ENCODE data around the gene ACSL4.
"Not testable (repeated sequence)": the region's sequence is repeated elsewhere in the genome, so short reads cannot be mapped to it uniquely, and the experiment has no call there.

ACSL4 gene

DNA sequence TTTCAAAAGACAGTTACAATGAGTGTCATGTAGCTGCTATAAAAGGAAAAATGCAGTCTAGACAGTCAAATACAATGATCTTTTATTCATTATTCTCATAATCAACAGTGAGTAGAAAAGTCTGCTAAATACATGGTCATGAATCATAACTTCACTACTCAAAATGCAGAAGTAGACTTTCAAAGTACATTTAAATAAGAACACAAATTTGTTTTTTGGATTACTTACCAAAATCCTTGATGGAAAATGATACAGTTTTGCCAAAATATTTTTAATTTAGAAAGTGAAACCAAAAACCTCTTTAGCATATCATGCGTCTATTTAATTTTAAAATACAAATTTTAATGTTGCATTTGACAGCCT lies 4.9 kb downstream of the ACSL4 start:
- DNase-seq (ENCODE audit: low read depth) = no peak

- not testable (repeated sequence) for DNase-seq (ENCODE audit: low read depth)
Observed at GRCh38 chrX:109724971-109725370, 8.1 kb downstream of the ACSL4 start.

- no peak for DNase-seq (ENCODE audit: low read depth)
Observed at GRCh38 chrX:109720947-109721346, 12.1 kb downstream of the ACSL4 start.

GRCh38 chrX:109719264-109719663 lies 13.8 kb downstream of the ACSL4 start:
- DNase-seq (ENCODE audit: low read depth) = no peak

GRCh38 chrX:109716431-109717028 lies 16.5 kb downstream of the ACSL4 start:
- DNase-seq (ENCODE audit: low read depth) = no peak

DNA sequence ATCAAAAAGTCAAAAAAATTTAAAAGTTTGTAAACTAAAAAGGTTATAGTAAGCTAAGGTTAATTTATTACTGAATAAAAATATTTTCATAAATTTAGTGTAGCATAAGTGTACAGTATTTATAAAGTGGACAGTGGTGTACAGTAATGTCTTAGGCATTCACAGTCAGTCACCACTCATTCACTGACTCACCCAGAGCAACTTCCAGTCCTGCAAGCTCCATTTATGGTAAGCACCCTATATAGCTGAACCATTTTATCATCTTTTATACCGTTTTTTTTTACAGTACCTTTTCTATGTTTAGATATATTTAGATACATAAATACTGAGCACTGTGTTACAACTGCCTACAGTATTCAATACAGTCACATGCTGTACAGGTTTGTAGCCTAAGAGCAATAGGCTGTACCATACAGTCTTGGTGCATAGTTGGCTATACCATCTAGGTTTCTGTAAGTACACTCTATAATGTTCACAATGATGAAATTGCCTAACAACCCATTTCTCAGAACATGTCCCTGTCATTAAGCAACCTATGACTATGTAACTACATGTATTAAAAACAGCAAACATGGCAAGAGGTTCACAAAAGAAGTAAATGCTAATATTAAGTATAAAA lies 18.6 kb downstream of the ACSL4 start:
- DNase-seq (ENCODE audit: low read depth) = no peak

GRCh38 chrX:109710181-109710580 lies 22.9 kb downstream of the ACSL4 start:
- DNase-seq (ENCODE audit: low read depth) = no peak

DNA sequence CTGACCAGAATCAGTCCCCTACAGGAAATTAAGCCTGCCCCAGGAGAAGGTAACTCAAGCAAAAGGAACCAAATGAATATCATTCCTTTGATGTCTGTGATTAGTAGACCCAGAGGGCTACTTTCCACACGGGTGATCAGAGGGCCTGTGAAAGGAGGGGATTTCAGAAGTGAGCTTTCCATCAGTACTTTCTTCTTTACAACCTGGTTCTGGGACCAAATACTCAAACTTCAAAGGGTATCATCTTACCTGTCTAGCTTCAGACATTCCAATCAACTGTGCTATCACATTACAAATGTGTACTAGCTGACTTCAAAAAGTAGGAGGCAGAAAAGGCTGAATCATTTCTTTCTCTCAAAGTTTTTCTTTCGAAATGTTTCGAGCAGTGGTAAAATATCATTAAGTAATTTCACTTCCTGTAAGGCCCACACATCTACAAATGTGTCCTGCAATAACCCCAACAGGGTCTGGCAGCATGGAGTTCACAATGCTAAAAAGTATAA lies 23.9 kb downstream of the ACSL4 start:
- no peak for DNase-seq (ENCODE audit: low read depth)

GRCh38 chrX:109707720-109708119 lies 25.3 kb downstream of the ACSL4 start:
- DNase-seq (ENCODE audit: low read depth) = no peak

DNA sequence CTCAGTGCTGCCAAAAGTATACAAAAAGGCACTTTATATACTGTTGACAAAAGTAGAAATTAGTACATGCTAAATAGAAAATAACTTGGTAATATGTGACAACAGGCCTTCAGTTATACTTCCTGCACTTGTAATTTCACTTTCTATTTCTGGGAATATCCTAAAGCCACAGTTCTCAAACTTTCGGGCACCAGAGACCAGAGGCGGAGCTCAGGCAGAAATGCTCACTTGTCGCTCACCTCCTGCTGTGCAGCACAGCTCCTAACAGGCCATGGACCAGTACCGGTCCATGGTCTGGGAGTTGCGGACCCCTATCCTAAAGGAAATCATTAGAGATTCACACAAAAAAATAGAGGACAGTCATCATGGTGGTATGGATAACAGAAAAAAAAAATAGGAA lies 25.7 kb downstream of the ACSL4 start:
- DNase-seq (ENCODE audit: low read depth) = no peak

DNA sequence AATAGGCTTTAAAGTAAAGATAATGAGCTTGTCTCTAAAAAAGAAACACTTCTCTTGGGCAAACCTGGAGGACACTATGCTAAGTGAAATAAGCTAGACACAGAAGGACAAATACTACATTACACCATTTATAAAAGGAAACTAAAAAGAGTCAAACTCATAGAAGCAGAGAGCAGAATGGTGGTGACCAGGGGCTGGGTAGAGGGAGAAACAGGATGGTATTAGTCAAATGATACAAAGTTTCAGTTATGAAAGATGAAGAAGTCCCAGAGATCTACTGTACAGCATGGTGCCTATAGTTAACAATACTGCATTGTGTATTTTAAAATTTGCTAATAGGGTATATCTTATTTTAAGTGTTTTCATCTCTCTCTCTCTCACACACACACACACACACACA lies 28.5 kb downstream of the ACSL4 start:
- DNase-seq (ENCODE audit: low read depth) = no peak

DNA sequence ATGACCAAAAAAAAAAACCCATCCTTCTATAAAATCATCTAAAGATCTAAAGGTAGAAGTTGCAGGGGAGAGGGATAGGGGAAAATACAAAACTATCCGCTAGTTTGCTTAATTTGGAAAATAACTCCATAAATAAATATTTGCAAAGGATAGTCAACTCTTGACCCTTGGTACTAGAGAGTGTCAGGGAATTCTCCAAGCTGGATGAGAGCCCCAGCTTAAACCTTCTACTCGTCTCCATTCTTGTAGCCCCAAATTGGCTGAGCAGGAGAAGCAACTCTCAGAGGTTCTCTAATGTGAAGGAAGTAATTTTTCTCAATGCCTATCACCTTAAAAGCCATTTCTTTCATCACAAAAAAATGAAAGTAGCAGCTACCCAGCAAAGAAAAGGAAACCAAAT lies 35.2 kb downstream of the ACSL4 start:
- DNase-seq (ENCODE audit: low read depth) = no peak

GRCh38 chrX:109696146-109696740 lies 36.8 kb downstream of the ACSL4 start:
- DNase-seq (ENCODE audit: low read depth) = no peak

DNA sequence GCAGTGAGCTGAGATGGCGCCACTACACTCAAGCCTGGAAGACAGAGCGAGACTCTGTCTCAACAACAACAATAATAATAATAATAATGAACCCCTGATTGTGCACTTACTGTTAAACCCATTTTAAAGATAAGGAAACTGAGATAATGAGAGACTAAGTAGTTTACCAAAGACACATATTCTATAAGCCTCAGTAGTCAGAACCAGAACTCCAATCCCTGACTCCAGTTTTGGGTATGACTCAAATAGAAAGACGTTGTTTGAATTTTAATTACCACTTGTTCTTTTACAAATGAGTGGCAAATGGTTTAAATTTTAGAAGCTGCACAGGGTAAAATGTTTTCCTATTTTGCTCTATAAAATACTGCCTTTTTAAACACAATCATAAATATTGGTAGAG lies 37.4 kb downstream of the ACSL4 start:
- DNase-seq (ENCODE audit: low read depth) = no peak

GRCh38 chrX:109691752-109692151 lies 41.3 kb downstream of the ACSL4 start:
- no peak for DNase-seq (ENCODE audit: low read depth)

GRCh38 chrX:109691277-109691676 lies 41.8 kb downstream of the ACSL4 start:
- no peak for DNase-seq (ENCODE audit: low read depth)

GRCh38 chrX:109687903-109688302 lies 45.2 kb downstream of the ACSL4 start:
- DNase-seq (ENCODE audit: low read depth) = no peak

DNA sequence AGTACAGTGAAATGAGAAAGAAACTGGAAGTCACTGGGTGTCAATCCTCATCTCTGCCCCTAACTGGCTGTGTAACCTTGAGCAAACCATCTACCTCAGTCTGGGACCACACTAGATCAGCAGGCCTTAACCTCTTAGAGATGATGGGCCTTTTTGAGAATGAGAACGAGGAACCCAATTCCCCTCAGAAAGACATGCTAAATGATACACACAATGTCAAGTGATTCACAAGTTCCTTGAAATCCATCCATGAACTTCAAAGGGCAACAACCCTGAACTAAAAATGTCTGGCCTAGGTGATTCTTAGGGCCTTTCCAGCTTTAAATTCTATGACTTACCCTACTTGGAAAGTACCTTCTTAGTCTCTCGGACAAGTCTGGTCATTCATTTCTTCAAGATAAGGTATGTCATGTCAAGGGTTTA lies 47.4 kb downstream of the ACSL4 start:
- no peak for DNase-seq (ENCODE audit: low read depth)

DNA sequence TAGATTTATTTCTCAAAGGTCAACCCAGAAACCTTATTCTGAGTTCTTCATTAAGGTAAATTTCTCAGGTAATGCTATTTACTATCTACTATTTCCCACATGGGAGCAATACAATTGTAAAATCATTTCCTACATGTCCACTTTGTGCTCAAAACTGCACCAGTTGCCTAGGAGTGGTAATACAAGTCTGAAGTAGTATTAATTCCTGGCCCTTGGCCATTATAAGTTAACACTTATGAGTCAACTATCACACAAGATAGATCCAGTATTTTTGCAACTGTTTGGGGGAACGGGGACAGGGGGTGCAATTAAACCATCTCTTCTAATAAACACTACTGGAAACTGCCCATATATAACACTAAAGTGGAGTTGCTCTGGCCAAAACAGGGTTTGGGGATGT lies 48.9 kb downstream of the ACSL4 start:
- DNase-seq (ENCODE audit: low read depth) = no peak

DNA sequence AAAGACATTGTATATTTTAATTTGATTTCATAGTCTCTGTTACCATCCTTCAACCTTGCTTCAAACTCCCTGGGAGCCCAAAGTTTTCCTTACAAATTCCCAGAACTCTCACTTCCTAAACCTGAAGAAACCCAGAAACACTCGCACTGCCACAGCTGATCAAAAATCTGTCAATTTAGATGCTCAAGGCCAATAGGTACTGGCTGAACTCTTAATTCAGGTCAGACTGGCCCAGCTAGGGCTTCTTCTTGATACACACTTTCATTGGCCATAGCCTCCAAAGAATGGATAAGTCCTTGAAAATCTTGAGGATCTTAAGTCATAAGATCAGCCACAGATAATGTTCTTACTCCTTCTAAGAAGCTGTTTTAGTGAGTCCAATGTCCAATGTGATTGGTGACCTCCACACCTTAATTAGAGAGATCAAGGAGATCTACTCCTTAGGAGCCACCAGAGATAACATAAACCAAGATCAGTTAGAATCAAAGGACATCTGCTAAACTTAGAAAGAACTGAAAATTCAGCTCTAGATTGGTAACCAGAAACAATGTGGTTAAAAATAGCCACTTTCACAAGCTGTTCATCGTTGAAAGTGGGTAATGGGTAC lies 51.5 kb downstream of the ACSL4 start:
- no peak for DNase-seq (ENCODE audit: low read depth)

GRCh38 chrX:109679820-109680219 lies 53.2 kb downstream of the ACSL4 start:
- DNase-seq (ENCODE audit: low read depth) = no peak

DNA sequence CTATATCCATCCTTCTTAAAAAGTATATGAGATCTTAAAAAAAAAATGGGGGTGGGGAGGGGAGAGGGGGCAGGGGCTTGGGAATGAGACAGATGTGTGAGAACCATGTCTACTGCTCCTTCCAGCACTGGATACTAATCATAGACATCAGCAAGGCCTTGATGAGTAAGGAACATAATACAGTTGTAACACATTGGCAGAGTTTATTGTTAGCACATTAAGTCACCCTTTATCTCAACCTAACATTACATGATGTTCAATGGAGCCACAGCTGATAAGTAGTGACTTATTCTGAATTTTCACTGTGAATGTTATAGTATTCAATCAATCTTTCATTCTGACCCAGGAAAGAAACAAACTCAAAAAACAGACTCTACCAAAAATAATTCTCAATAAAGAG lies 60.8 kb downstream of the ACSL4 start:
- DNase-seq (ENCODE audit: low read depth) = no peak

DNA sequence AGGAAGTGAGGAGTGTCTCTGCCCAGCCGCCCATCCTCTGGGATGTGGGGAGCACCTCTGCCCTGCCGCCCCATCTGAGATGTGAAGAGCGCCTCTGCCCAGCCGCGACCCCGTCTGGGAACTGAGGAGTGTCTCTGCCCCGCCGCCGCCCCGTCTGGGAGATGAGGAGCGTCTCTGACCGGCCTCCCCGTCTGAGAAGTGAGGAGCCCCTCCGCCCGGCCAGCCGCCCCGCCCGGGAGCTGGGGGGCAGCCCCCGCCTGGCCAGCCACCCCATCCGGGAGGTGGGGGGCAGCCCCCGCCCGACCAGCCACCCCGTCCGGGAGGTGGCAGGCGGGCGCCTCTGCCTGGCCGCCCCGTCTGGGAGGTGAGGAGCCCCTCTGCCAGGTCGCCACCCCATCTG lies 61.9 kb downstream of the ACSL4 start:
- not testable (repeated sequence) for DNase-seq (ENCODE audit: low read depth)

Data from activated T-helper 9 cell treated with anti-CD3 and anti-CD28 coated beads, Interleukin-2, amount 50 U/mL, for 16 hours (primary cell).